Jurkat, Clone E6-1 (cell line): Measurements from ENCODE around the gene TGIF2.
"Not testable (repeated sequence)": the region's sequence is repeated elsewhere in the genome, so short reads cannot be mapped to it uniquely, and the experiment has no call there.

Experiments used
- DNase-seq: peaks from one replicate; pipeline ENCODE4 v3.0.0-alpha.2; 2011; ENCODE audit warnings: low read depth, low spot score
- H3K4me3 ChIP-seq: 2 replicates; pipeline ENCODE4 v1.5.1; 2011; ENCODE audit warnings: mild to moderate bottlenecking, low read length, control low read depth, moderate library complexity

TGIF2 gene

DNA sequence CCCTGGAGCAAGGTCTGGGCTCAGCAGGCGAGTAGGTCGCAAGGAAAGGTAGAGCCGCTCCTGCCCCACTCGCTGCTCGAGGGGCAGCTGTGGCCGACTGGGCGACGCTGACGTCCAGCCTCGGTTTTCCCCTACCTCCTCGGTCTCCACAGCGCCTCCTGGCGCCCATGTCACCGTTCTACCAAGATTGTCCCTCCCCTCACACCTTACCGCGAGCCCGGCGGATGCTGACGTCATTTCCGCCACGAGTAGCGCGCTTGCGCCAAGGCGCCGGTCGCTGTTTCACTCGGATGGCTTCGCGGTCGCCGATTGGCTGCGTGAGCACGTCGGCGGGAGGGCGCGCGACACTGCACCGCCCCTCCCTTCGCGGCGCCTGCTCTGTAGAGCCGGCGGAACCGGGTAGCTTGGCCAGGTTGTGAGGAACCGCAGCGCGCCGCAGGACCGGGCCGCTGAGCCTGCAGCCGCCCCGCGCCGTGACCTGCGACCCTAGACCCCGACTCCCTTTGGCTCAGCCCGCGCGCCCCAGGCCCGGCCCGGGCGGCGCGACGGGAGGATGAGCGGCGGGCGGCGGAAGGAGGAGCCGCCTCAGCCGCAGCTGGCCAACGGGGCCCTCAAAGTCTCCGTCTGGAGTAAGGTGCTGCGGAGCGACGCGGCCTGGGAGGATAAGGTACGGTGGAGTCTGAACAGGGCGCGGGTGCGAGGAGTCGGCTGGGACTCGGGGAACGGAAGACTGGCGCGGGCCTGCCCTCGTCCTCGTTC lies 32.2 kb downstream of the TGIF2 start, which contains the start of gene RAB5IF:
Gene RAB5IF (plus strand): TSS at position 381 of the 759 bp plus-strand sequence. CDS start 173 bp downstream, at position 554.
- DNase-seq: peak; percentile 98
- peak within 1 kb of the TSS; percentile 98 for H3K4me3 ChIP-seq

DNA sequence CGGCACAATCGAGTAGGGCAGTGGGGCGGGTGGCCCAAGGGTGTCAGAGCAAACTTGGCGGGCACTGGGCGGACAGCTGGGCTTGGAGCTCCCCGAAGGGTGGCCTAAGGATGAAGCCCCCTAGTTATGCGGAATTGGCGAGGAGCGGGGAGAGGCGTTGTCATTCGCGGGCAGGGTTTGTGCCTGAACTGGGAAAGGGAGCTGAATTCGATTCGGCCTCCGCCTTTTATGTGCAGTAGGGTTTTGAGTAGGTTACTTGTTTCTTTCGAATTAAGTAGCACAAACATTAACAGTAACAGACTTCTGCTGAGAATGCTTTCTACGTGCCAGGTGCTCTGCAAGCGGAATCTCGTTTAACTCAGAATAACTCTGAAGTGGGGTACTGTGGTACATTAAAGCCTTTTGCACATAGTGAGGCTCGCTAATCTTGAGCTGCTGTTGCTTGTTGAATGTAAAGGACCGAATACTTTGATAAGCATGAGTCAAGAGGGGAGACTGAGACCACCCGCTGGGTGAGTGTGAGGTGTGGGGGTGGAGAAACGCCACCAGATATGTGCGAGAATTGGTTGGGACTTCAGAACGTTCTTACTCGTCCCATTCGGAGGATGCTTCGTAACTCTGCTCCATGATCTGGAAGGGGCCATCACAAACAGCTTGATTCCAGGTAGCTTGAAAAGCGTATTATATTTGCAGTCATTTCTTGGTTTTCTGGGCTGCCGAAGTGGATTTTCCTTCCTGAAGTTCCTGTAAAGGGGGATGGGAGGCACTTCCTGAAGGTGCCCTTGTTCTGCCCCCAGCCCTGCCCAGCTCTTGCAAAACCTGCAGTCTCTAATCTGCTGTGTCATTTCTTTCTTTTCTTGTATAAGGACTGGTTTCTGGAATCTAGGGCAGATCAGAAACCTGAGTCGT lies 33.0 kb downstream of the TGIF2 start:
- H3K4me3 ChIP-seq: peak overlapping the region; percentile 98
- DNase-seq: no peak

DNA sequence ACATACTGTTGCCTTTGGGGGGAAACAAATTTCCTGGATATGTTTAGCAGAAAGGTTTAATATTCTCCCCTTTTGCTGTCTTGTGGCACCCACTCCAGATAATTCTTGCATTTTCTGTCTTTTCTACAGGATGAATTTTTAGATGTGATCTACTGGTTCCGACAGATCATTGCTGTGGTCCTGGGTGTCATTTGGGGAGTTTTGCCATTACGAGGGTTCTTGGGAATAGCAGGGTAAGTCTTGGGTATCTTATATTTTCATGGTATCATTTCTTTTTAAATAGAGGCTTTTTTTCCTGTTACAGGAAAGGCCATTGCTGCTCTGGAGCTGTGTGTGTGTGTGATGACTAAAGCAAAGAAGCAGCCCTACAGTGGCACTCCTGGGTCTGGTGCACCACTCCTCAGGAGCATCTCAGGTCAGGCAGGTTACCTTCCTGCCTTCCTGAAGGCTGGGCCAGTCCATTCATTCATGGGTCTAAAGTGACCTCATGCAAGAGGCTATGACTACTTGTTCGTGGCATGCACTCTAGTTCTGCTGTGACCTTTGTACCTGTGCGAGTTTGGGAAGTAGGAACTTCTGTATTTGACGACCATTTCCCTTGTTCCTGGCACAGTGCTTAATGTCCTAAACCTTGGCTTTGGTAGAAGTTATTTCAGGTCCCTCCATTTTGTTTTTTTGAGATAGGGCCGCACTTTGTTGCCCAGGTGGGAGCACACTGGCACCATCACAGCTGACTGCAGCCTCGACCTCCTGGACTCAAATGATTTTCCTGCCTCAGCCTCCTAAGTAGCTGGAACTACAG lies 34.4 kb downstream of the TGIF2 start:
- no peak for DNase-seq
- peak overlapping the region; percentile 98 for H3K4me3 ChIP-seq

DNA sequence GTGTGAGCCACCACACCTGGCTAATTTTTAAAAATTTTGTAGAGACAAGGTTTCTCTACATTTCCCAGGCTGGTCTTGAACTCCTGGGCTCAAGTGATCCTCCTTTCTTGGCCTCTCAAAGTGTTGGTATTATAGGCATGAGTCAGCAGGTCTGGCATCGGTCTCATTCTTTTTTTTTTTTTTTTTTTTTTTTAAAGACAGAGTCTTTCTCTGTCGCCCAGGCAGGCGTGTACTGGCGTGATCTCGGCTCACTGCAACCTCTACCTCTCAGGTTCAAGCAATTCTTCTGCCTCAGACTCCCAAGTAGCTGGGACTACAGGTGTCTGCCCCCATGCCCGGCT lies 35.0 kb downstream of the TGIF2 start:
- not testable (repeated sequence) for H3K4me3 ChIP-seq, DNase-seq

DNA sequence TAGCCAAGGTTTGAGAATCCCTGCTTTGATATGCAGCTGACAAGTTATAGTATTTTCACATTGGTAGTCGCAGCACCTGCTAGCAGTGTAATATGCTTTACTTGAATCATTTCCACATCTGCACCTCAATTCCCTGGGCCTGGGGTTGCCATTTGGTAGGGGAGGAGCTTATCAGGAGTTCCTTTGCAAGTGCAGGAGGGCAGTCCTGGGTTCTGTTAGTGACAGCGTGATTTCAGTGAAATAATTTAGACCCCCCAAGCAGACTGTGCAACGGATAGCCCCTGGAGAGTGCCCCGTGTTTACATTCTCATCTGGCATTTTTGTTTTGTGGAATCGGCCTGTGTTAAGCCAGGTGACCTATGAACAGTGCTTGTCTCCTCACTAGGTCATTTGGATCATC lies 38.2 kb downstream of the TGIF2 start:
- DNase-seq: no peak
- no peak overlapping the region for H3K4me3 ChIP-seq

DNA sequence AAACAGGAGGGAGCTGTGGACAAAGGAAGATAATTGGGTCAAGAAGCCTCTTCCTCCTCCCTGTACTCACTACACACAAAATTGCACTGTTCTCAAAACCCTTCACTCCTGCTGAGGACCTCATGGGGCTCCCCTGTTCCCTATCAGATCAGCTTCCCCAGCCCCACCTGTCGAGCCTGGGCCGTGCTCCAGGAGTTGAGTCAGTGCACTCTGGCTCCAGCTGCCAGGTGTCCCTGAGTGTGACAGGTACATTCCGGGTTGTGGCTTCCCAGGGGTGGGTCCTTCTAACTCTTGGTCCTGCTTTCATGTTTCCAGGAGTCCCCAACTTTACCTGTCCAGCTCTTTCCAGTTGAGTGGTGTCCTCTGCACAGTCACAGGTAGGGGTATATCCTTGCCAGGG lies 40.6 kb downstream of the TGIF2 start:
- no peak for DNase-seq
- no peak overlapping the region for H3K4me3 ChIP-seq

DNA sequence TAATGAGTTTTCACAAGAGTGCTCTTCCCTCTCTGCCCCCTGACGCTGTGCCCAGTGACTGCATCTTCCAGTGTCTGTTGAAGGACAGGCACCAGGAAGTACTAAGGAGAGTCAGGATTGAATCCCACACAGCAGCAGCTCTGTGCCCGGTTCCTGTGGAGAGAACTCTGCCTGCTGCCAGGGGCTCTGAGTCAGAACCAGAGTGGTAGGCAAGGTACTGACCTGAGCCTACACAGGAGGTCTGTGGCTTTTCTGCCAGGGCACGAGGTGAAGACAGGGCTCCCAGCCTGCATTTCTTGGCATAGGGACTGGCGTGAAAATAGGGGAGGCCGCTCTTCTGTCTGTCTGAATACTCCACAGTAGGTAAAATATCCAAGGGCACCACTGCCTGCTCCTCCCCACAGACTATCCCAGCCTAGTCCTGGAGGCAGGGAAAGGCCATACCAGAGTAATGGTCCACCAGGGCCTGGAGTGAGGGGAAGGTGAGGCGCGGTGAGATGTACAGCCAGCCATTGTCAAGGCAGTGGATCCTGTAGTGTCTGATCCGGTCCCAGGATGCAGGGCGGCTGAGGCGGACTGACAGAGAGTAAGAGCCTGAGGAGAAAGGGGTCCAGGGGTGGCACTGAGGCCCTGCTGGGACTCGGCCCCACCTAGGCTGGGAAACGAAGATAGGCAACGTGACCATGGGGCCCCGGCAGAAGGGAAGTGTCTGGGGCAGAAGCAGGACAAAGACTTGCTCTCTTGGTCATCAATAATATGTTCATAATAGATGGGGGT lies 41.6 kb downstream of the TGIF2 start:
- no peak for DNase-seq
- no peak overlapping the region for H3K4me3 ChIP-seq

DNA sequence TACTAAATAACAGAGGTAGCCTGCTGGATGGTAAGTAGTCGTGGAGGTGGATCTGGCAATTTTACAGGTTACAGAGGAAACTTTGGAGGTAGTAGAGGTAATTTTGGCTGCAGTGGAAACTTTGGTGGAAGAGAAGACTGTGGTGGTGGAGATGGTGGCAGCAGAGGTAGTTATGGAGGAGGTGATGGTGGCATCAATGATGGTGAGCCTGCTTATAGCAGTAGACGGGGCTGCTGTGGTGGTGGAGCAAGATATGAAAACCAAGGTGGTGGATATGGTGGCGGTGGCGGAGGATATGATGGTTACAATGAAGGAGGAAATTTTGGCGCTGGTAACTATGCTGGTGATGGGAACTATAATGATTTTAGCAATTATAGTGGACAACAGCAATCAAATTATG lies 47.5 kb downstream of the TGIF2 start:
- no peak for DNase-seq
- H3K4me3 ChIP-seq: no peak overlapping the region

DNA sequence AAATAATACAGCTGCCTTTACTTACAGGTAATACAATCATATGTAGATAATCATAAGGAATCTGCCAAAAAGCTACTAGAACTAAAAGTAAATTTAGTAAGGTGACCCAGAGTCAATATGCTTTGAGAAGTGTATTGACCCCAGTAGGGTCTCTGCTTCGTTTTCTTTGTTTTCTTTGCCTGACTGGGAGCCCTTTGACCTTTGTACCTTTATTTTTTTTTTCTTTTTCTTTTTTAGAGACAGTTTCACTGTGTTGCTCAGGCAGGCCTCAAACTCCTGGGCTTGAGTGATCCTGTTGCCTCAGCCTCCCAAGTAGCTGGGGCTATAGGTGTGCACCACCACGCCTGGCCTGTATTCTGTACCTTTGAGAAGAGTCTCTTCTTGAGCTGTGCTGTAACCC lies 50.0 kb downstream of the TGIF2 start:
- DNase-seq: no peak

DNA sequence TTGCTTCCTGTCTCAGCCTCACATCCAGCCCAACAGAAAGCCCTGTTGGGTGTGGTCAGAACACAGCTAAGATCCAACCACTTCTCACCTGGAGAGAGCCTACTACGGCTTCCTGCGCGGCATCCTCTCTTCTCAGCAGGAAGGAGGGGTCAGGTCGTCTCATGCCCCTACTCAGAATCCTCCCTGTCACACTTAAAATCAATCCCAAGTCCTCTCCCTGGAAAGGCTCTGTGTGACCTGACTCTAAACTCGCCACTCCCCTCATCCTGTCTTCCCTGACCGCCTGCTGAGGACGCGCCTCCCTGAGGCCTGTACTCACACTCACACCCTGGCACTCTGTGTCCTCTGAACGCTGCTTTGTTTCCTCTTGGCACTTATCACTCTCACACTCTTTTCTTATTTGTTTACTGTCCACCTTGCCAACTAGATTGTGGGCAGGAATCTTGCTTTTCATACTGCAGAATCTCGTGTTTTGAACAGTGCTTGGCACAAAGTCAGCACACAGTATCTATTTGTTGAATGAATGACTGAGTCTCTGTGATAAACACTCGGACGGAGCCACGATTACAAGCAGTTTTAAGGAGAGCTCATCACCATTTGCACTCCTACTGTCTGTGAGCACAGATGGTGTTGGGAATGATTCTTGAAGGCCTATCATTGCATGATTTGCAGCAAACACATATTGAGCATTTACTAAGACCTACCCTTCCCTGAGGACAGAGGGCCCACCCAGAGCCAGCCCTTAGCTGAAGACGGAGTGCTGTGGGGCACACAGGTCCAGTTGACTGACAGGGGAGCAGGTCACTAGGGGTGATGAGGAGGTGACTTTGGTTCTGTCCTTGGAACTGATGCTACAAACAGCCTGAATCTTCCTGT lies 50.9 kb downstream of the TGIF2 start:
- H3K4me3 ChIP-seq: no peak overlapping the region
- no peak for DNase-seq

More for the DNA sequence above, 50.0 kb downstream of the TGIF2 start:
- H3K4me3 ChIP-seq: no peak overlapping the region

DNA sequence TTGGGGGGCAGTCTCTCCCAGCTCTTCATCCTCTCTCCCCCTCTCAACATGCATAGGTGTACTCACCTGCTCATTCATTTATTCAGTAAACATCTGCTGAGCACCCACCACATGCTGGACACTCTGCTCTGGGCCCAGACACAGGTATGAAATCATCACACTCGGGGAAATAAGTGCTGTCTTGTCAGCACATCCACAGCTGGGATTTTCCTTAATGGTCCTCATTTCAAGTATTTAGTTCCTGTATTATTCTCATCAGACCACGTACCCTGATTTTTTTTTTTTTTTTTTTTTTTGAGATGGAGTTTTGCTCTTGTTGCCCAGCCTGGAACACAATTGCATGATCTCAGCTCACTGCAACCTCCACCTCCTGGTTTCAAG lies 51.5 kb downstream of the TGIF2 start:
- no peak overlapping the region for H3K4me3 ChIP-seq
- no peak for DNase-seq

DNA sequence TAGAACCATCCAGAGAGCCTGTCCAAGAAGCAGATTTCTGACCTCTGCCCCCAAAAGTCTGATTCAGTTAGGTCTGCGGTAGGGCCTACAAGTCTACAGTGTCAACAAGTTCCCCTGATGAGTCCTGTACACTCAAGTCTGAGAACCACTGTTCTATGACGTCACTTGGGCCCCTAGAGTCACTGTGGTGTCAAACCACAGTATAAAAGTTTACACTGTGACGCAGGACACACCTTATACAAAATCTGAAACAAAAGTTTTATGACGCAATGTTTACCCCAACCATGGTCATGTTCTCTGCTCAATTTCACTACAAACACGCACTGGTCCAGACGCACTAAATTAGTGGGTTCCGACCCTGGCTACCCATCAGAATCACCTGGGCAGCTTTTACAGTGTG lies 54.7 kb downstream of the TGIF2 start:
- DNase-seq: no peak

DNA sequence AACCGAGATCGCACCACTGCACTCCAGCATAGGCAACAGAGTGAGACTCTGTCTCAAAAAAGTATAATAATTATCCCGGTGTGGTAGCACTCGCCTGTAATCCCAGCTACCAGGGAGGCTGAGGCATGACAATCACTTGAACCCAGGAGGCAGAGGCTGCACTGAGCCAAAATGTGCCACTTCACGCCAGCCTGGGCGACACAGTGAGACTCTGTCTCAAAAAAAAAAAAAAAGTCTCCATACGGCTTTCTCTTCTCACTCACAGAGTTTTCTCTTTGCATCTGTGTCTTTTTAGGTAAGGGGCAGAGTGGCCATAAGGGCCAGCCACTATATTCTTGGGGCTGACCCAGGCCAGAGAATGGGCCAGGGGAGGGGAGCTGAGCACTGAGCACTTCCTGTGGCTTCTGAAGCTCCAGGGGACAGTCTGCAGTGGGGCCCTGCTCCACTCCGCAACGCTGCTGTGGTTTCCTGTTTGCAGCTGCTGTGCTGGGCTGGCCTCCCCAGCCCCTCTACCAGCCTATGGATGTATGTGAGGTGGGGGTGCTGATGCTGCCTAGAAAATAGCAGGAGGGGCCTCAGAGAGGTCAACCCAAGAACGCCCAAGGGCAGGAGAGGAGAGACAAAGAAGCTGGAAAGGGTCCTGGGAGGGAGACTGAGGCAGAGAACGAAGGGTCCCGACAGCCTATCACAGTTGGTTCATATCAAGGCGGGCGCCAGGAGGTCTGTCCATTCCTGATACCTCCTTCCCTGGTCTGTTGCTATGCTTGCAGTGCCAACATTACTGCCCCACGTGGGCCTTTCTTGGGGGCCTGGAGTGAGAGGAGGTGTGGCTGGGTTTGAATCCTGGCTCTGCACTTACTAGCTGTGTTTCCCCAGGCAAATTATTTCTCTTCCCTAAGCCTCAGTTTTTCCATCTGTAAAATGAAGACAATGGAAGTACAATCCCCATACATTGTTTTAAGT lies 56.6 kb downstream of the TGIF2 start:
- H3K4me3 ChIP-seq: peak overlapping the region; percentile 25
- peak; percentile 62 for DNase-seq

More for the DNA sequence above, 54.7 kb downstream of the TGIF2 start:
- H3K4me3 ChIP-seq: no peak overlapping the region

DNA sequence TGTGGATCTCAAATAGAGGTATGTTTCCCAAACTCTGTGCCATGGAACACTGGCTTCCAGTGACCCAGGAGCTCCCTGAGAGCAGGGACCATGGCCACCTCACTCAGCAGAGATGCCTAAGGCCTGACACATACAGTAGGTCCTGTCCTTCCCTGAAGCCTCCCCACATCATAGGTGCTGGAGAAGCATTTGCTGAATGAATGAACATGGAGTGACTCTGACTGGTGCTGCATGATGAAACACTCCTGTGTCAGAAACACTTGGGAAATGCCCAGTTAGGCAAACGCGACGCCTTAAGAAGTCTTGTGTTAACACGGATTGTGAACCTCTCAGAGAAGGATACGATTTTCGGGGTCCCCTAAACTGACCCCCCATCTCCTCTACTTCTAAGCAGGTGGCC lies 58.2 kb downstream of the TGIF2 start:
- no peak for DNase-seq
- no peak overlapping the region for H3K4me3 ChIP-seq

DNA sequence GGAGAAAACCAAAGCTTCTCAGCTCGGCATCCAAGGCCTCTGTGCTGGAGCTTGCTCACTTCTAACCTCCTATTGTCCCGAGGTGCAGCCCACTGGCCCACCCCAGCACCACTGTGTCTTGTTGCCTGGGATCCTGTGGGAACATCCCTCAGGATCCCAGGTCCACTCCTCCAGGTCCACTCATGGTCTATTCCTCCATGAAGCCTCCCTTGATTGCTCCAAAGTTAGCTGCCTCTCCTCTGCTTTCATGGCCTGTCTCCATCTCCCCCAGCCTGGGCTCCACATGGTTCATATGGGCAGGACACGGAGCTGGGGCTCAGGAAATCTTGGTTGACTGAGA lies 58.7 kb downstream of the TGIF2 start:
- DNase-seq: no peak
- H3K4me3 ChIP-seq: no peak overlapping the region

DNA sequence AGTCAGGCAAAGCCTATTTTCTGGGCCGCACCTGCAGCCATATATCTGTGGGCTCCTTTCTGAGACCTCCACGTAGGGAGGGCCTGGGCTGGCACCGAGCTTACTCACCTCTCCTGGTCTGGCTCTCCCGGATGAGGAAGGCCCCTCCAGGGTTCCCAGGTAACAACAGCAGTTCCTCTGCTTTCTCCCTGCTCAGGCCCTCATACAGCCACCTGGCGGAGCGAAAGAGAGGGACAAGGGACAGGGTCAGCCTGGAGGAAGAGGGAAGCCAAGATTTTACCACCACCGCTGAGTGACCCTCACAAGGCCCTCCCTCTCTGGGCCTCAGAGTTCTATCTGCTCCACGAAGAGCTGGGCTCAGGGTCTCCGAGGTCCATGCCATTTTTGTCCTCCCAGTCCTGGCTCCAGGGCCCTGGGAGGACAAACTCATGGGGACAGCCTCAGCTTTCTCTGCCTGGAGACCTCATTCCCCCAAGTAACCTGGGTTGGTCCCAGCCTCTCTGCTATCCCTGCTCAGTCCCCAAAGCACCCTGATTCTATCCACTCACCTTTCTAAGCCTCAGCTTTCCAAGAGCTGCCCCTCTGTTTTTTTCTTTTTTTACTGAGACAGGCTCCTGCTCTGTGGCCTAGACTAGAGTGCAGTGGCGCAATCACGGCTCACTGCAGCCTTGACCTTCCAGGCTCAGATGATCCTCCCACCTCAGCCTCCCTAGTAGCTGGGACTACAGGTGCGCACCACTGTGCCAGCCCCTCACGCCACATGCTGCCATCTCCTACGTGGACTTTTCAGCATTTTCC lies 59.3 kb downstream of the TGIF2 start:
- no peak for DNase-seq

More for the DNA sequence above, 59.3 kb downstream of the TGIF2 start:
- no peak overlapping the region for H3K4me3 ChIP-seq
